Putamen (tissue), 1 donor: ENCODE data around the gene LIMK1.

Experiments used
- DNase-seq: peaks from one replicate; pipeline ENCODE4 v3.0.0-alpha.2; 2016; ENCODE audit warnings: low spot score

LIMK1 gene

DNA sequence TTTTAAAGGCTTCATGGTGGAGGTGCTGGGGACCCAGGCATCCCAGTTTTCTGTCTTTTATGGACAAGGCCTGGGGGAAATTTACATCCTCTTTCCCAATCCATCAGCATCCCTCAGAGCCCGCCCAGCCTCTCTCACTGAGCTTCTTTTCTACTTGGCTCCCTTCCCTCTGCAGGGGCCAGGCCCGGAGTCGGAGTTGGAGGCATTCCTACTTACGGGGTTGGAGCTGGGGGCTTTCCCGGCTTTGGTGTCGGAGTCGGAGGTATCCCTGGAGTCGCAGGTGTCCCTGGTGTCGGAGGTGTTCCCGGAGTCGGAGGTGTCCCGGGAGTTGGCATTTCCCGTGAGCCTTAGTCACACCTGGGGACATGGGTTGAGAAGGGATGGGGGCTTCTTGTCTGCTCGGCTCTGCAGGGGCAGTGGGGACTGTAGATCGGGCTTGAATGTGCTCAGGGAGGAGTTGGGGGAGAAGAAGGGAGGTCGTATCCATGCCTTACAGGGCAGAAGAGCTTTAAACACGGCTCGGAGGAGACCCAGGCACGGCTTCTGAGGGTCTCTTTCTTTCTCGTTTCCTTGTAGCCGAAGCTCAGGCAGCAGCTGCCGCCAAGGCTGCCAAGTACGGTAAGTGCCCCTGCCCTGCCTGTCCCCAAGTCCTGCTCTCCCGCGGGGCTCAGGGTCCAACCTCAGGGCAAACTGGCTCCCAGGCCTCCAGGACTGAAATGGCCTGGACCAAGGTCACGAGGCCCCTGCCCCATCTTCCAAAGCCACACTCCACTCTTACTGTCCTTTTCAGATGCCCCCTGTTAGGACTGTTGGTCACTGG is 27.3 kb upstream of the LIMK1 start:
- no peak for DNase-seq

DNA sequence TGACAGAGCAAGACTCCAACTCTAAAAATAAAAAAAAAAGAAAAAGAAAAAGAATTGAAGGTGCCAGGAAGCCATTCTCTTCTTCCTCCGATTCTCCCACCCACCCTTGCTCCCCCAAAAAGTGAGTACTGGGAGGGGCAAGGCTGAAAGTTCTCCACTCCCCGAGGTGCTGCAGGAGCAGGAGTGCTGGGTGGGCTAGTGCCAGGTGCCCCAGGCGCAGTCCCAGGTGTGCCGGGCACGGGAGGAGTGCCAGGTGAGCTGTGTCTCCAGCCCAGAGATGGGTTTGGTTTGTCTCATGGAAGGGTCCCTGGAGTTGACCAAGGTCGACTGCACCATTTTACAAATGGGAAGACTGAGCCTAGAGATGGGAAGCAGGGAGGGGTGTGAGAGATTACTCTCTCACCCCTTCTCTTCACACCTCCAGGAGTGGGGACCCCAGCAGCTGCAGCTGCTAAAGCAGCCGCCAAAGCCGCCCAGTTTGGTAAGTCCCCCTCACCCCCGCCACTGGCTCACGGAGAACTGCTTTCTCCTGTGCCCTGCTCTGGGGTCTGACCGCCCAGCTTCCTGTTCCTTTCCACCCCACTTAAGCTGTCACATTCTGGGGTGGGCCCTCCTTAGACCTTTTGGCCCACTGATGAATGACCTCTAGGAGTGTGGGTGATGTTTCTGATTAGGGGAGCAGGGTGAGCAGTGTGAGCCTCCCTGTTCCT is 26.2 kb upstream of the LIMK1 start:
- no peak for DNase-seq

DNA sequence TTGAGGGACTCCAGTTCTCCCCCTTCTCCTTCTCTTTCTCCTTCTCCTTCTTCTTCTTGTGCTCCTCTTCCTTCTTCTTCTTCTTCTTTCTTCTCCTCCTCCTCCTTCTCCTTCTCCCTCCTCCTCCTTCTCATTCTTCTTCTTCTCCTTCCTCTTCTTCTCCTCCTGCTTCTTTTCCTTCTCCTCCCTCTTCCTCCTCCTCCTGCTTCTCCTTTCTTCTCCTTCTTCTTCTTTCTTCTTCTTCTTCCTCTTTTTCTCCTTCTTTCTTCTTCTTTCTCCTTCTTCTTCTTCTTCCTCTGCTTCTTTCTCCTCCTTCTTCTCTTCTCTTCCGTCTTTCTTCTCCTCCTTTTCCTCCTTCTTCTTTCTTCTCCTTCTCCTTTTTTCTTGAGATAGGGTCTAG is 25.6 kb upstream of the LIMK1 start:
- no peak for DNase-seq

DNA sequence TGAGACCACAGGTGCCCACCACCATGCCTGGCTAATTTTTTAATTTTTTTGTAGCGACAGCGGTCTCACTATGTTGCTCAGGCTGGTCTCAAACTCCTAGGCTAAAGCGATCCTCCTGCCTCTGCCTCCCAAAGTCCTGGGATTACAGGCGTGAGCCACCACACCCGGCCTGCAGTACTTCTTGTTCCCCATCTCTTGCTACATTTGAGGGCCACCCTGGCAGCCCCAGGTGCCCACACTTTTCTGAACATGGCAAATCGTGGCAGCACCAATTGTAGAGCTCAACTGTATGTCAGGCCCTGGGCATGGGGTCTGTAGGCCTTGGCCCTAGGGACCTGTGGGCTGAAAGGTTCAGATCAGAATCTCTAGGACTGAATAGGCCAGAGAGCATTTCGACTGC is 25.1 kb upstream of the LIMK1 start:
- DNase-seq, result no peak

DNA sequence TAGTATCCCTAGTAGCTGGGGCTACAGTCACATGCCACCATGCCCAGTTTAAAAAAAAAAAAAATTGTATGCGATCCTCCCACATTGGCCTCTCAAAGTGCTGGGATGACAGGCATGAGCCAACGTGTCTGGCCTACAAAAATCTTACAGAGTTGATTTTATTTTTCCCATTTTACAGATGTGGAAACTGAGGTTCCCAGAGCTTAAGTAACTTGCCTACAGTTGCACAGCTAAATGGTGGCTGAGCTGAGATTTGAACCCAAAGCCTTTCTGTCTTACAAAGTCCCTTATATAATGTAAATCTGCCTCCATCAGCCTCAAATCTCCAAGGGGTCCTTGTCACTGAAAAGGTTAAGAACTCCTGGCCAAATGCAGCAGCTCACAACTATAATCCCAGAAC is 24.6 kb upstream of the LIMK1 start:
- DNase-seq, result no peak

DNA sequence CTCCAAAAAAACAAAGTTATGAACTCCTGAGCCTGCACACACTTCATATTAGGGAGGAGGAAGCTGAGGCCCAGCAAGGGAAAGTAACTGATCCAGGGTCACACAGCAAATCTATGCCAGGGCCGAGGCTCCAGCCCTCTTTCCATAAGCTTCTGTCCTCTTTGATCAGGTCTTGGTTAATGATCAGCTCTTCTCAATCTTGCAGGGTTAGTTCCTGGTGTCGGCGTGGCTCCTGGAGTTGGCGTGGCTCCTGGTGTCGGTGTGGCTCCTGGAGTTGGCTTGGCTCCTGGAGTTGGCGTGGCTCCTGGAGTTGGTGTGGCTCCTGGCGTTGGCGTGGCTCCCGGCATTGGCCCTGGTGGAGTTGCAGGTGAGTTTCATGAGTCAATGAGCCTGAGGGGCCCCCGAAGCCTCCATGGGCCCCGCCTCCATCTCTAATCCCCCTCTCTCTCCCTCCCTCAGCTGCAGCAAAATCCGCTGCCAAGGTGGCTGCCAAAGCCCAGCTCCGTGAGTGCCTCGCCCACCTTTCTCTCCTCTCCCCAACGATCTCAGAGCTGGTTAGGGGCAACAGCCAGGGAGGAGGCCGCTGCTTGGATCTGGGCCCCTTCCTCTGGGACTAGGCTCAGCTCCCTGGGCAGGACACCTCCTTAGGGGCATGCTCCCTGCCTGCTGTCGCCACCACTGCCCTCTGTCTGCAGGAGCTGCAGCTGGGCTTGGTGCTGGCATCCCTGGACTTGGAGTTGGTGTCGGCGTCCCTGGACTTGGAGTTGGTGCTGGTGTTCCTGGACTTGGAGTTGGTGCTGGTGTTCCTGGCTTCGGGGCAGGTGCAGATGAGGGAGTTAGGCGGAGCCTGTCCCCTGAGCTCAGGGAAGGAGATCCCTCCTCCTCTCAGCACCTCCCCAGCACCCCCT is 23.7 kb upstream of the LIMK1 start:
- DNase-seq, result no peak

DNA sequence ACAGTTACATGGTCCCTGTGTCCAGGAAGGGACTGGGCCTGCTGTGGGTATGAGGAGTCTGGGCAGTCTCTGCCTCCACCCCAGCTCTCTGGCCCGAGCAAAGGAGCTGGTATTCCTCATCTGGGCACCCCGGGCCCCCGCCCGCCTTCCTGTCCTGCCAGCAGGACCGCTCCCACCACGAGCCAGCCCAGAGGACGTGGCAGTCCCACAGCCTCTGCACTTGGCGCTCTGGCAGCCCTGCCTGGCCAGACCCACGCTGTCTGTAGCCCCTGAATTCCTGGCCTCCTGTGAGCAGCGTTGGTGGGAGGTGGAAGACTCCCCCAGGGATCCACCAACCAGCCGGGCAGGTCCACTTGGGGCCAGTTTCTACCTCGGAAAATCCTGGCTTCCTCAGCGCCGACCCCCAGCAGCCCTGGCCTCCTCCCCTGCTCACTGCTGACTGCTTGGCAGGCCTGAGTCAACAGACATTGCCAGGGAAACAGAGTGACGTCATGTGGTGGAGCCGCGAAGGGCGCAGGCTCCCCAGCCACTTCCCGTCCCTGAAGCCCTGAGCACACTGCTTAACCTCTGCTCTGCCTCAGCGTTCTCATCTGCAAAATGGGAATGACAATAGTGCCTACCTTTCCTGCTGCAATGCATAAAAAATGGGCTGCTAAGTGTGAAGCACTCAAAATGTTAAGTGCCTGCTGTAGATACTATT is 21.6 kb upstream of the LIMK1 start:
- peak; percentile 77 for DNase-seq

DNA sequence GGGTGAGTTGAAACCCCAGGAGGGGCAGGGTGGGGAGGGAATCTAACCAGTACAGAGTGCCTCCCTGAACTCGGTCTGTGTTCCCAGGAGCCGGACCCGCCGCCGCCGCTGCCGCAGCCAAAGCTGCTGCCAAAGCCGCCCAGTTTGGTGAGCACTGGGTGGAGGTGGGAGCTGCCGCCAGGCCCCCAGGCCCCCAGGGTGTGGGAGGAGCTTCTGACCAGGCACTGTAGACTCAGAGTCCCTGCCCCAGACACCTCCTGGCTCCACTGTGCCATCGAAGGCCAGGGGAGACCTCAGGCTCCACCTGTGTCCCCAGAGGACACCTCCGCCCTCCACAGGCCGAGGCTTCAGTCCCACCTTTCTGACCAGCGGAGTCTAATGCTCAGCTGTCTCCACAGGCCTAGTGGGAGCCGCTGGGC is 20.4 kb upstream of the LIMK1 start:
- DNase-seq, result no peak

DNA sequence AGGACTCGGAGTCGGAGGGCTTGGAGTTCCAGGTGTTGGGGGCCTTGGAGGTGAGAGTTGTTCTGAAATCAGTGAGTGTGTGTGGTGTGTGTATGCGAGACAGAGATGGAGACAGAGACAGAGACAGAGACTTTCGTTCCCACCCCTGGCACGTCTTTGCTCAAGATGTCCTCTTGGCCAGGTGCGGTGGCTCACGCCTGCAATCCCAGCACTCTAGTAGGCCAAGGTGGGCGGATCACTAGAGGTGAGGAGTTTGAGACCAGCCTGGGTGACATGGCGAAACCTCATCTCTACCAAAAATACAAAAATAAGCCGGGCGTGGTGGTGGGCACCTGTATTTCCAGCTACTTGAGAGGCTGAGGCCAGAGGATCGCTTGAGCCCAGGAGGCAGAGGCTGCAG is 20.0 kb upstream of the LIMK1 start:
- no peak for DNase-seq

DNA sequence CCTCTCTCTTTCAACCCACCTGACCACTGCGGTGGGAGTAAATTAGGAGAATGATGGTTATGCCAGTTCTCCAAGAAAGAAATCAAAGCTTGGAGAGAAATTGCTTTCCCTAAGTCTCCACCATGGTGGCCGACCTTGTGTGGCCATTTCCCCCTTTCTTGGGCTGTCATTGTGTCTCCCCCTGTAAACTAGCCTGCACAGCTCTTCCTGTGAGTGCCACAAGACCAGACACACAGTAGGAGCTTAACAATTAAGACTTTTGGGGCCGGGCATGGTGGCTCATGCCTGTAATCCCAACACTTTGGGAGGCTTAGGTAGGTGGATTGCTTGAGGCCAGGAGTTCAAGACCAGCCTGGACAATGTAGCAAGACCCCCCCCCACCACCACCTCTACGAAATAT is 18.9 kb upstream of the LIMK1 start:
- DNase-seq, result no peak

DNA sequence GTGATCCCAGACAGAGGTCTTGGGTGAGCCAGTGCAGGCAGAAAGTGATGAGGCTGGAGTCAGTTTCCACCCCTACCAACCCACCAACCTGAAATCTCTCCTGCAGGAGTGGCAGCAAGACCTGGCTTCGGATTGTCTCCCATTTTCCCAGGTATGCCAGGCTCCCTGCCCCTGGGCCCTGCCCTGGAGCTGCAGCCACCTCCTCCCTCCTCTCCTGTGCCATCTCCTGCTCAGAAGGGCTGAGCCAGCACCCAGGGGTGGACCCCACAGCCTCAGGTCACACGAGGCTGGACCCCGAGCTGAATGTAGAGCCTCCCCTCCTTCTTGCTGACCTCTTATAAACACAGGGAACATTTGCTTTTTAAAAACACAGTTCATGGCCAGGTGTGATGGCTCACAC is 17.0 kb upstream of the LIMK1 start:
- no peak for DNase-seq

DNA sequence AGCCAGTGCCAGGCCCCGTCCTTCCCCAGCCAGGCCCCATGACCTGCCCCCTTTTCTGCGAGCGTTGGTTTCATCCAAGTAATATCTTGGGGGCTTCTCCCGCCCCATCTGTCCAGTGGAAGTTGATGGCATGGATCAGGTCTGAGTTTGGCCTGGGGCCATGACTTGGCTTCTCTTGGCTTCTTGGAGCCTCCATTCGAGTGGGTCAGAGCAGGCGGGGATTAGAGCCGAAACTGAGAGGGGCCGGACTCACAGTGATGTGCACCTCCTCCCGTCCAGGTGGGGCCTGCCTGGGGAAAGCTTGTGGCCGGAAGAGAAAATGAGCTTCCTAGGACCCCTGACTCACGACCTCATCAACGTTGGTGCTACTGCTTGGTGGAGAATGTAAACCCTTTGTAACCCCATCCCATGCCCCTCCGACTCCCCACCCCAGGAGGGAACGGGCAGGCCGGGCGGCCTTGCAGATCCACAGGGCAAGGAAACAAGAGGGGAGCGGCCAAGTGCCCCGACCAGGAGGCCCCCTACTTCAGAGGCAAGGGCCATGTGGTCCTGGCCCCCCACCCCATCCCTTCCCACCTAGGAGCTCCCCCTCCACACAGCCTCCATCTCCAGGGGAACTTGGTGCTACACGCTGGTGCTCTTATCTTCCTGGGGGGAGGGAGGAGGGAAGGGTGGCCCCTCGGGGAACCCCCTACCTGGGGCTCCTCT is 15.1 kb upstream of the LIMK1 start:
- DNase-seq, result no peak

DNA sequence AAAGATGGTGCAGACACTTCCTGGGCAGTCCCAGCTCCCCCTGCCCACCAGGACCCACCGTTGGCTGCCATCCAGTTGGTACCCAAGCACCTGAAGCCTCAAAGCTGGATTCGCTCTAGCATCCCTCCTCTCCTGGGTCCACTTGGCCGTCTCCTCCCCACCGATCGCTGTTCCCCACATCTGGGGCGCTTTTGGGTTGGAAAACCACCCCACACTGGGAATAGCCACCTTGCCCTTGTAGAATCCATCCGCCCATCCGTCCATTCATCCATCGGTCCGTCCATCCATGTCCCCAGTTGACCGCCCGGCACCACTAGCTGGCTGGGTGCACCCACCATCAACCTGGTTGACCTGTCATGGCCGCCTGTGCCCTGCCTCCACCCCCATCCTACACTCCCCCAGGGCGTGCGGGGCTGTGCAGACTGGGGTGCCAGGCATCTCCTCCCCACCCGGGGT is 14.5 kb upstream of the LIMK1 start:
- DNase-seq, result no peak

DNA sequence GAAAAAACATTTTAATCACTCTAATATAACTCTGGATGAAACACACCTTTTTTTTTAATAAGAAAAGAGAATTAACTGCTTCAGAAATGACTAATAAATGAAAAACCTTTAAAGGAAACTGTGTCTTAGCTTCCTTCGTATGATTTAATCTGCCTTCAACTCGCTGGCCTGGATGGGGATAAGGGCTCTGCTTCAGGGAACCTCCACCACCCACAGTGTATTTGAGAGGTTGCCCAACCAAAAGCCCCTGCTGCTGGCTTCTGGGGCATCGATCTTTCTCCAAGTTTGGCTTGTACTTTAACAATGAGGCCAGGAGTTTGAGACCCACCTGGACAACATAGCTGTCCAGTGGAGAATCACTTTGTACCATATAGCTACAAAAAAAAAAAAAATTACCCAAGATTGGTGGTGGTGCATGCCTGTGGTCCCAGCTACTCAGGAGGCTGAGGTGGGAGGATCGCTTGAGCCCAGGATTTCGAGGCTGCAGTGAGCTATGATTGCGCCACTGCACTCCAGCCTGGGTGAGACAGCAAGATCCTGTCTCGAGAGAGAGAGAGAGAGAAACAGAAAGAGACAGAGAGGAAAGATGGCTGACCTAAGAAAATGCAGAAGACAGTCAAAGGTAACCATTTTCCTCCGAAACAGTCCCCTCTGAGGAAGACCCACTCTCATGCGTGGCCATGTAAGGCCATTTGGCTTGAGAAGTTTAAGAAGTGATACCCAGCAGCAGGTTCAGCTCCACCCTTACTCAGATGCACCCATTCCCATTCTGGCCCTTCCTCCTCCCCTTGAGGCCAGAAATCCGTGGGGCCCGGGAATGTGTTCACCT is 13.6 kb upstream of the LIMK1 start:
- no peak for DNase-seq

DNA sequence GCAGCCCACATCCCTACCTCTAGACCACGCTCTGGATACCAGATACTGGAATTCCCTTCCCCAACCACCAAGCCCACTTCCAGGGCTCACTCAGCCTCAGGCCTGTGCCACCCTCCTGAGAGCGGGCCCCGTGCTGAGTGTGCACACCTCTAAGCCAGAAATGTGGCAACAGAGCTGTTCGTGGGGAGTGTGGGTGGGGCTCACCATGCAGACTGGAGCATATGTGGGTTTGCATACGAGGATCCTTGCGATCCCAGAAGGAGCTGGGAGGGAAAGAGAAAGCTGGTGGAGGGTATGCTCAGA is 13.0 kb upstream of the LIMK1 start:
- DNase-seq, result no peak

DNA sequence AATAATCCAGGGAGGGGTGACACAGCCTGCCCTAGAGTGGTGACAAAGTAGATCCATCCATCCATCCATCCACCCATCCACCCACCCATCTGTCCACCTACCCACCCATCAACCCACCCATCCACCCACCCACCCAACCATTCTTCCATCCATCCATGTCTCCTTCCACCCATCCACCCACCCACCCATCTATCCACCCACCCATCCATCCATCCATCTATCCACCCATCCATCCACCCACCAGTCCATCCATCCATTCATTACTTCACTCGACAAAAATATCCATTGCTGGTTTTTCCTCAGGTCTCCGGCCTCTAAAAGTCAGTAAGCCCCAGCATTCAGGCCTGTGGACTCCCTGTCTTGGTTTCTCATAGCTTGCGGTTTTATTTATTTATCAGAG is 12.5 kb upstream of the LIMK1 start:
- DNase-seq, result no peak

DNA sequence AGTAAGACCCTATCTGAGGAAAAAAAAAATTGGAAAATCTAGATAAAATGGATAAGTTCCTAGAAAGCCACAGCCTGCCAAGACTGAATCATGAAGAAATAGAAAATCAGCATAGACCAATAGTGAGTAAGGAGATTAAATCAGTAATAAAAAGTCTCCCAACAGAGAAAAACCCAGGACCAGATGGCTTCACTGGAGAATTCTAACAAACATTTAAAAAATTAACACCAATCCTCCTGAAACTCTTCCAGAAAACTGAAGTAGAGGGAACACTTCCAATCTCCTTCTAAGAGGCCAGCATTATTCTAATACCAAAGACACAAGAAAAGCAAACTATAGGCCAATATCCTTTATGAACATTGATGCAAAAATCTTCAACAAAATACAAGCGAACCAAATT is 8.8 kb upstream of the LIMK1 start:
- no peak for DNase-seq

DNA sequence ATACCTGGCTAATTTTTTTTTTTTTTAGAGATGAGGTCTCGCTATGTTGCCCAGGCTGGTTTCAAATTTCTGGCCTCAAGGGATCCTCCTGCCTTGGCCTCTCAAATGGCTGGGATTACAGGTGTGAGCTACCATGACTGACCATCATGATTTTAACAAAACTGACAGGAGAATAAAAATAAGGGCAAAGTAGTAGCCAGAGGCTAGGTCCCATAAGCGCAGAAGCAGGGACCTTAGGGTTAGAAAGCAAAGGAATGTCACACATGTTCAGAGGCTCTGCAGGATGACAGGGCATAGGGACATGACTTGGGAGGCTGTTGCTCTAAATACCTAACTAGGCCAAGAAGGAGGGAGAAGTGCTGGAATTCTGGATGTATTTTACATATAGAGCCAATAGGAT is 5.1 kb upstream of the LIMK1 start:
- no peak for DNase-seq

DNA sequence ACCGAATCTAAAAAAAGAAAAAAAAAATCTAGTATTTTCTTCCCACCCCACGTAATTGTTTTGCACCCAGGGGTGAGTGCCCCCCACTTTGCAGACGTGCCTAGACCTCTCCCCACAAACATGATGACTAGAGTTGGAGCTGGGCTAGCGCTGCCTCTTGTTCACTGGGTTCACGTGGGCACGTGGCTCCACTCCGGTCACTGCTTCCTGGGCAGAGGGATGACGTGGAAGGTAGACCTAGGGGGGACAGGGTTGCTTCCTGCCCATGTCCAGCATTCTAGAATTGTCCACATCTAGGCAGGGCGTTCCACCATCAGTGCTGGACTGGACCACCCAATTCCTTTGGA is 861 bp upstream of the LIMK1 start:
- no peak for DNase-seq

DNA sequence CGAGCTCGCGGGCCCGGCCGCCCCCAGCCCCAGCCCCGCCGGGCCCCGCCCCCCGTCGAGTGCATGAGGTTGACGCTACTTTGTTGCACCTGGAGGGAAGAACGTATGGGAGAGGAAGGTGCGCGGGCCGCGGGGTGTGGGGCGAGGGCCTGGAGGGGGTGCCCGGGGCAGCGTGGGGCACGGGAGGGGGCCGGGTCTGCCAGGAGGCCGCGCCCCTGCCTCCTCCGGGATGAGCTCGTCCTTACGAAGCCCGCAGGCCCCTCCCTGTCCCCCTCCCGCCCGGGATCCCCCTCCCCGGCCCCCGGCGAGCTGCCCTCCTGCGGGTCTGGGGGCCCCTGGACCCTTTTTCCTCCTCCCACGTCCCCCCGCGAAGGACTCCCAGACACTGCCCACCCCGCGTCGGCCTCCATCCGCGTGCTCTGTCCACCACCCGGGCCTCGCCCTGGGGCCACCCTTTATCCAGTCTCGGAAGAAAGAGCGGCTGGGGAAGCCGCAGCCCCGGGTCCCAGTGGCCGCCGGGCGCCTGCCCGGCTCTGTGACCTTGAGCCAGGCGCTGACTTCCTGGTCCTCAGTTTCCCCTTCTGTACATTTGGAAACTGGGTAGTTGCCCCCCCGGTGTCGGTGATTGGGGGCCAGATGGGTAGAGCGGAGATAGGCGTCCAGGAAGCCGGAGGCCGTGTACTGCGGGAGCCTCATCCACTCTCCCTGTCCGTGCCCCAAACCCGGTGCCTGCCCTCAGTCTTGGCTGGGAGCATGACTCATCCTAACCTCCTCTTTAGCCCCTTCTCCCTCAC is 521 bp downstream of the LIMK1 start:
- DNase-seq, result no peak
